Uterus (tissue), 4 donors: ENCODE results near the gene WDR33. TPM values are rescaled to one million over a fixed set of nuclear protein-coding genes. Genes with fewer than 3 reads are reported as not detected.

ENCODE experiments used
- DNase-seq, 2 donors: peaks; one replicate each; pipeline ENCODE4 v3.0.0-alpha.2; 2019 to 2020
- H3K27ac ChIP-seq, 2 donors: fragments of 200-600 bp; sonication (generic); 1 replicate in 1 of 2; 2 replicates in 1 of 2; pipeline ENCODE4 v1.5.1; 2016 to 2018
- H3K27me3 ChIP-seq, 2 donors: fragments of 200-600 bp; sonication (generic); one replicate each; pipeline ENCODE4 v1.5.1; 2018 to 2019; ENCODE audit warnings: control low read depth in 1 of 2
- H3K36me3 ChIP-seq, 2 donors: fragments of 200-600 bp; sonication (generic); one replicate each; pipeline ENCODE4 v1.5.1; 2019; ENCODE audit warnings: control low read depth in 1 of 2
- H3K4me1 ChIP-seq, 2 donors: fragments of 200-600 bp; sonication (generic); one replicate each; pipeline ENCODE4 v1.5.1; 2018 to 2019; ENCODE audit warnings: control low read depth in 1 of 2
- H3K4me3 ChIP-seq, 2 donors: fragments of 200-600 bp; sonication (generic); 1 replicate in 1 of 2; 2 replicates in 1 of 2; pipeline ENCODE4 v1.5.1; 2018 to 2019; ENCODE audit warnings: mild to moderate bottlenecking in 1 of 2
- H3K9me3 ChIP-seq, 2 donors: fragments of 200-600 bp; sonication (generic); one replicate each; pipeline ENCODE4 v1.5.1; 2019; ENCODE audit warnings: control low read depth in 1 of 2
- CTCF ChIP-seq, 4 experiments: fragments of 200-600 bp in 2 of 4; fragments of 450-650 bp in 2 of 4; sonication (generic) in 2 of 4; IDR thresholded peaks; one replicate each; pipeline ENCODE4 v1.5.1; 2016 to 2019; ENCODE audit warnings: antibody characterized with exemption in 4 of 4, mild to moderate bottlenecking in 2 of 4, moderate library complexity in 1 of 4
- POLR2A ChIP-seq, 2 donors: fragments of 450-650 bp; IDR thresholded peaks; one replicate each; pipeline ENCODE4 v1.6.1; 2016; ENCODE audit warnings: antibody characterized with exemption in 2 of 2, mild to moderate bottlenecking in 1 of 2, moderate library complexity in 1 of 2
- intact Hi-C: fragments of 100-400 bp; cut with DNase I; formaldehyde crosslinking; loops from one replicate; pipeline ENCODE4 v1.15.1; 2023; ENCODE audit warnings: low total_unique reads
- total RNA-seq, 4 donors: library from RNA; depleted of rRNA in 3 of 4; stranded (reverse); fragments of >200 nt in 3 of 4; gene quantifications; one replicate each; pipeline versions ENCODE4 v1.1.0 to v1.2.4, GENCODE V29; 2014 to 2023
- donor health status: DM: yes; HTN: yes; CAD: no.

WDR33 gene
- 10 to 100 TPM; 27.4 to 98.2 (median 59.7) TPM for total RNA-seq

- peaks cover 0 to 1% of the 10 kb centered on the region in 2 donors for H3K4me1 ChIP-seq
- intact Hi-C loops = no loop called here
- H3K9me3 ChIP-seq = no peaks in the 10 kb centered on the region
- DNase-seq = peak; percentile 86 to 87
- peak within 1 kb of the TSS; percentile 91 to 94 for H3K27ac ChIP-seq
- no peaks in the 10 kb centered on the region for H3K27me3 ChIP-seq
- H3K36me3 ChIP-seq = no peaks in the 10 kb centered on the region
- H3K4me3 ChIP-seq = peak within 1 kb of the TSS; percentile 74 to 79
- TF ChIP-seq CTCF (IDR thresholded peaks at IDR 0.05) = peak in 2 of 4 experiments; percentile 7 to 24
- peak; percentile 72 to 77 for TF ChIP-seq POLR2A (IDR thresholded peaks at IDR 0.05)
Measured at GRCh38 chr2:127810619-127811396, at the start of gene WDR33. Gene WDR33 (minus strand): TSS chr2:127811171. CDS start chr2:127770981, 40,190 bp downstream.

GRCh38 chr2:127860130-127860529 is 49.2 kb upstream of the WDR33 start:
- peaks cover 3 to 15% of the 10 kb centered on the region in 2 donors for H3K4me1 ChIP-seq
- intact Hi-C loops = loop anchor here (5.0 kb wide), 1 partner anchor 913 kb away; no protein-coding TSS in a partner anchor
- no peak for DNase-seq
- TF ChIP-seq CTCF (IDR thresholded peaks at IDR 0.05) (no peak), POLR2A (IDR thresholded peaks at IDR 0.05) (no peak)
- H3K9me3 ChIP-seq = no peaks in the 10 kb centered on the region
- no peaks in the 10 kb centered on the region for H3K36me3 ChIP-seq
- no peaks in the 10 kb centered on the region for H3K27me3 ChIP-seq
- H3K4me3 ChIP-seq = no peak overlapping the region
- no peak overlapping the region for H3K27ac ChIP-seq

GRCh38 chr2:127859712-127860085 is 48.7 kb upstream of the WDR33 start:
- DNase-seq = no peak
- no peak overlapping the region for H3K4me3 ChIP-seq
- H3K9me3 ChIP-seq = no peaks in the 10 kb centered on the region
- H3K4me1 ChIP-seq = peaks cover 3 to 15% of the 10 kb centered on the region in 2 donors
- intact Hi-C loops = loop anchor here (5.0 kb wide), 1 partner anchor 912 kb away; no protein-coding TSS in a partner anchor
- H3K27me3 ChIP-seq = no peaks in the 10 kb centered on the region
- no peak overlapping the region for H3K27ac ChIP-seq
- H3K36me3 ChIP-seq = no peaks in the 10 kb centered on the region
- TF ChIP-seq POLR2A (IDR thresholded peaks at IDR 0.05) (no peak), CTCF (IDR thresholded peaks at IDR 0.05) (no peak)

- TF ChIP-seq CTCF (IDR thresholded peaks at IDR 0.05) = no peak
- no peak for TF ChIP-seq POLR2A (IDR thresholded peaks at IDR 0.05)
- no peak for DNase-seq
- no peaks in the 10 kb centered on the region for H3K36me3 ChIP-seq
- no peaks in the 10 kb centered on the region for H3K9me3 ChIP-seq
- H3K27me3 ChIP-seq = no peaks in the 10 kb centered on the region
- peak overlapping the region; percentile 89 to 94 for H3K4me3 ChIP-seq
- intact Hi-C loops = no loop called here
- peaks cover 3 to 15% of the 10 kb centered on the region in 2 donors for H3K4me1 ChIP-seq
- peak overlapping the region; percentile 82 for H3K27ac ChIP-seq
Measured at GRCh38 chr2:127857265-127857808, 46.4 kb upstream of the WDR33 start.

- no peak overlapping the region for H3K27ac ChIP-seq
- no peak for TF ChIP-seq POLR2A (IDR thresholded peaks at IDR 0.05)
- no peak for TF ChIP-seq CTCF (IDR thresholded peaks at IDR 0.05)
- H3K36me3 ChIP-seq = no peaks in the 10 kb centered on the region
- intact Hi-C loops = no loop called here
- peaks cover 3 to 15% of the 10 kb centered on the region in 2 donors for H3K4me1 ChIP-seq
- H3K4me3 ChIP-seq = no peak overlapping the region
- H3K27me3 ChIP-seq = no peaks in the 10 kb centered on the region
- H3K9me3 ChIP-seq = no peaks in the 10 kb centered on the region
- DNase-seq = no peak
Measured at GRCh38 chr2:127853671-127854070, 42.7 kb upstream of the WDR33 start.
